GM12864 (cell line): ENCODE results near the gene CAV2.

Experiments
- DNase-seq: peaks from one replicate; pipeline ENCODE4 v3.0.0-alpha.2; 2011; ENCODE audit warnings: low read depth
- H3K4me3 ChIP-seq: 2 replicates; pipeline ENCODE4 v1.5.1; 2011; ENCODE audit warnings: mild to moderate bottlenecking, low read depth, low read length, control low read depth
- CTCF ChIP-seq: IDR thresholded peaks from 2 replicates; pipeline ENCODE4 v1.5.1; 2011; ENCODE audit warnings: low read depth, mild to moderate bottlenecking, moderate library complexity, low read length, control low read depth, inconsistent platforms; ENCODE audit errors: missing control alignments

CAV2 gene

GRCh38 chr7:116542618-116543017 is 43.1 kb downstream of the CAV2 start:
- no peak for DNase-seq
- H3K4me3 ChIP-seq, result no peak overlapping the region
- no peak for TF ChIP-seq CTCF

DNA sequence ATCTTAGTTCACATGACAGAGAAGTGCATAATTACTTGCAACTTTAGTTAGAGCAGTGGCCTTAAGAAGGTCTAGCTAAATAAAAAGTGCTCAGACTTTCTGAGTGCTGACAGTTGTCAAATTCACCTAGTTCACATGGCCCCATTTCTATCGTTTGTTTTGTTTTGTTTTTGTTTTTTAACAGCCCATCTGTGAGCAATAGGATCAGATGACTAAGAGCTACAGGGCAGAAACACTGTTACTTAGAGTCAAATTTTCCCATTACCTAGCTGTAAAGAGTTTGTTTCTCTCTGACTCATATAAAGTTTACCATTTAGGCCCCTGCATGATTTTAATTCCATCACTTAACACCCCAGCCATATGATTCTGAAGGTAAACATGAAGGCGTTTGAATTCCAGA is 44.1 kb downstream of the CAV2 start:
- no peak overlapping the region for H3K4me3 ChIP-seq
- no peak for DNase-seq
- no peak for TF ChIP-seq CTCF

- no peak for TF ChIP-seq CTCF
- no peak for DNase-seq
- no peak overlapping the region for H3K4me3 ChIP-seq
These were observed 44.9 kb downstream of the CAV2 start for GRCh38 chr7:116544487-116544886.

DNA sequence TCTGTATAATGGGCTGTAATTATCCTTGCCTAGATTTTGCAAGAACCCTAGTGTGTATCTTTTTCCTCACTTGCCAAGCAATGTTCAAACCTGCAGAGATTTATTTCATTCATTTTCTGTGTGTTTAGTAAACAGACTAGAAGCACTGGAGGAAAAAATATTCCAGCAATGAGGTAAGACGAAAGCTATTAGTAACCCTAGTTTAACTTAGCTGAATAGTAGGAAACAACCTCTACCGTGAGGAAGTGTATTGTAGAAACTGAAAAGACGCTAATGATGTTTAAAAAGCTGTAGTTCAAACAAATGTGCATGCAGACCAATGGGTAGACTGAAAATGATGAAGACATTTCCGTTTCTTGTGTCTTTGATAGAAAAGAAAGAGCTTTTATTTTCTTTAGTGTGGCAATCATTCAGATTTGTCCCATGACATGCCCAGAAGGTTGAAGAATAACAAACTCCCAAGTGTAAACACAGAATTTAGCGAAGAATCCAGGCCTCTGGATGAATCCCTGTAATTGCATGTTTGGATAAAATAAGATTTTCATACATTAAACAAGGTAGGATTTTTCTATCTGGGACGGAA is 46.0 kb downstream of the CAV2 start:
- no peak overlapping the region for H3K4me3 ChIP-seq
- no peak for DNase-seq
- TF ChIP-seq CTCF, result no peak

DNA sequence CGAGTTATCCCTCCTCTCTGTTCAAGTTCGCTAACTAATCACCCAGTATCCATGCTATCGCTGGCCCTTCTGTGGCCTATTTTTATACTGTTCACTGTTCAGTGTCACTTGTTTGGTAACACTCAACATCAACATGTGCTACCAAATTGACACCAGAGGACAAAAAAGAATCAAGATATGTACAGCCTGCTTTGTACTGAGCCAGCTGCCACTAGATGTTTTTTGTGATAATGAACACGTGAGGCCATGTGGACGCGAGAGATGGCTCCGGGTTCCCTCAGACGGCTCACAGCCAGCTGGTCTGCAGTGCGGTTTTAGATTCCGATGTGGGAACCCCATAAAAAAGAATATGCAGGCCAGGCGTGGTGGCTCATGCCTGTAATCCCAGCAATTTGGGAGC is 46.5 kb downstream of the CAV2 start:
- H3K4me3 ChIP-seq, result no peak overlapping the region
- DNase-seq, result no peak
- TF ChIP-seq CTCF, result no peak

DNA sequence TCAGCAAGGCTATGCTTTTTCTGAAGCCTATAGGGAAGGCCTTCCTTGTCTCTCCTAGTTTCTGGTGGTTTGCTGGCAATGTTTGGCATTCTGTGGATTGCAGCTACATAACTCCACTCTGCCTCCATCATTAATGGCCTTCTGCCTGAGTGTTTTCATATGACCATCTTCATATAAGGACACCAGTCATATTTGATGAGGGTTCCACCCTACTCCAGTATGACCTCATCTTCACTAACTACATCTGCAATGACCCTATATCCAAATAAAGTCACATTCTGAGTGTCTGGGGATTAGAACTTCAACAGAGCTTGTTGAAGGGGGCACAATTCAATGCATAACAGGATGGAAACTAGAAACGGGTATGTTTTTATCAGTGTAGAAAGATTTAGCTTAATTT is 47.4 kb downstream of the CAV2 start:
- H3K4me3 ChIP-seq, result no peak overlapping the region
- DNase-seq, result no peak
- TF ChIP-seq CTCF, result no peak

GRCh38 chr7:116547347-116547746 is 47.8 kb downstream of the CAV2 start:
- no peak overlapping the region for H3K4me3 ChIP-seq
- no peak for TF ChIP-seq CTCF
- no peak for DNase-seq
